ENCODE data around the gene CADPS2.

GRCh38 chr7:122675011-122675410, 211.2 kb downstream of the CADPS2 start:
- TF ChIP-seq CTCF (IDR thresholded peaks at IDR 0.05) (no peak), POLR2A (IDR thresholded peaks at IDR 0.05) (no peak)
